HL-60 (cell line): Measurements from ENCODE around the gene TIPRL.
"Not testable (repeated sequence)": the region's sequence is repeated elsewhere in the genome, so short reads cannot be mapped to it uniquely, and the experiment has no call there.

Experiments used
- DNase-seq, 2 experiments: peaks; one replicate each; pipeline ENCODE4 v3.0.0-alpha.2; 2010 to 2020; ENCODE audit warnings: low read depth in 1 of 2, low spot score in 1 of 2
- H3K27ac ChIP-seq: fragments of 250-450 bp; sonication (Bioruptor Pico); replicated peaks from 2 replicates; pipeline ENCODE4 v1.5.1; 2020; ENCODE audit warnings: mild to moderate bottlenecking, moderate library complexity
- H3K27me3 ChIP-seq: fragments of 250-450 bp; sonication (Bioruptor Pico); 2 replicates; pipeline ENCODE4 v1.5.1; 2021; ENCODE audit warnings: mild to moderate bottlenecking, moderate library complexity; ENCODE audit not compliant: insufficient read depth, poor library complexity, severe bottlenecking
- H3K4me3 ChIP-seq: replicated peaks from 2 replicates; pipeline ENCODE4 v1.5.1; 2011; ENCODE audit warnings: mild to moderate bottlenecking, control low read depth, low read length; ENCODE audit not compliant: insufficient read depth
- CTCF ChIP-seq: IDR thresholded peaks from one replicate; pipeline ENCODE4 v1.5.1; 2011; ENCODE audit warnings: low read length, control low read depth, inconsistent platforms; ENCODE audit not compliant: insufficient read depth
- GABPA ChIP-seq: IDR thresholded peaks from 2 replicates; pipeline ENCODE4 v1.6.1; 2012; ENCODE audit warnings: low read depth
- POLR2AphosphoS5 ChIP-seq: IDR thresholded peaks from 2 replicates; pipeline ENCODE4 v1.6.1; 2012; ENCODE audit warnings: low read depth
- REST ChIP-seq: IDR thresholded peaks from 2 replicates; pipeline ENCODE4 v1.6.1; 2012; ENCODE audit warnings: low read depth; ENCODE audit not compliant: insufficient replicate concordance
- SPI1 ChIP-seq: IDR thresholded peaks from 2 replicates; pipeline ENCODE4 v1.6.1; 2012; ENCODE audit warnings: low read depth, mild to moderate bottlenecking, borderline replicate concordance

TIPRL gene

GRCh38 chr1:168202941-168203654, 24.3 kb downstream of the TIPRL start:
- no peak overlapping the region for H3K4me3 ChIP-seq
- H3K27me3 ChIP-seq, result no peaks in the 10 kb centered on the region
- DNase-seq, result no peak
- H3K27ac ChIP-seq, result no peak overlapping the region
- no peak for TF ChIP-seq CTCF
- TF ChIP-seq SPI1, result no peak
- TF ChIP-seq POLR2AphosphoS5, result no peak
- TF ChIP-seq GABPA, result no peak
- no peak for TF ChIP-seq REST

GRCh38 chr1:168206111-168206510, 27.3 kb downstream of the TIPRL start:
- Histone ChIP-seq H3K4me3 (no peak overlapping the region), H3K27ac (no peak overlapping the region), H3K27me3 (no peaks in the 10 kb centered on the region)
- TF ChIP-seq POLR2AphosphoS5, result no peak
- TF ChIP-seq GABPA, result no peak
- no peak for TF ChIP-seq SPI1
- no peak for TF ChIP-seq CTCF
- TF ChIP-seq REST, result no peak
- DNase-seq, result no peak

- not testable (repeated sequence) for H3K27ac ChIP-seq, DNase-seq, H3K27me3 ChIP-seq, H3K4me3 ChIP-seq
These were observed 28.9 kb downstream of the TIPRL start for GRCh38 chr1:168207673-168208072.

- no peak for TF ChIP-seq SPI1
- no peak for TF ChIP-seq CTCF
- no peak for TF ChIP-seq POLR2AphosphoS5
- TF ChIP-seq GABPA, result no peak
- no peak for TF ChIP-seq REST
- Histone ChIP-seq H3K27me3 (no peaks in the 10 kb centered on the region), H3K27ac (no peak overlapping the region), H3K4me3 (no peak overlapping the region)
- no peak for DNase-seq
These were observed 31.6 kb downstream of the TIPRL start for GRCh38 chr1:168210312-168210711.
